HepG2 (cell line): ENCODE measurements around the gene SLC35B2. TPM values are rescaled to one million over a fixed set of nuclear protein-coding genes. Genes with fewer than 3 reads are reported as not detected.

Source experiments
- ATAC-seq: fragments of 200-7000 bp; cut with Tn5 transposase; 3 replicates; pipeline ENCODE4 v1.9.1; 2020; ENCODE audit warnings: mild to moderate bottlenecking, moderate library complexity
- BruUV-seq: library from RNA; stranded (reverse); fragments of 400-500 nt; replicated peaks from 2 replicates; lab custom pipeline; 2021; lab: Mats Ljungman, UMichigan
- CTCF ChIA-PET: fragments of 300-600 bp; formaldehyde crosslinking; extraction: SDS; loops from one replicate; lab custom pipeline; 2021; ENCODE audit warnings: low total read pairs, inconsistent platforms, low intra/inter-chr PET ratio; lab: Yijun Ruan, JAX
- POLR2A ChIA-PET: fragments of 350-600 bp; sonication (Branson Sonifier 250); formaldehyde crosslinking; loops from one replicate; lab custom pipeline; 2020; ENCODE audit warnings: antibody characterized with exemption, inconsistent platforms; lab: Yijun Ruan, JAX
- DNase-seq: peaks from one replicate; pipeline ENCODE4 v3.0.0-alpha.2; 2015; ENCODE audit warnings: low spot score
- FAIRE-seq: peaks from 3 replicates; lab custom pipeline; 2011; peaks lifted over from hg19 to GRCh38; lab: Jason Lieb, UNC
- H2AFZ ChIP-seq: one replicate; pipeline ENCODE4 v1.6.1; 2011; ENCODE audit warnings: low read length, inconsistent platforms
- H3K27ac ChIP-seq: fragments of 300-600 bp; 3 replicates; pipeline ENCODE4 v1.8.0; 2011; ENCODE audit warnings: mixed run types, mild to moderate bottlenecking, mixed read lengths, low read length, inconsistent platforms; ENCODE audit not compliant: insufficient read depth; ENCODE audit errors: extremely low read length
- H3K27me3 ChIP-seq, 2 experiments: fragments of 200-600 bp in 1 of 2; 2 replicates in 1 of 2; 3 replicates in 1 of 2; pipeline versions ENCODE4 v1.6.0 to v1.8.0; 2011; ENCODE audit warnings: low read length in 2 of 2, mild to moderate bottlenecking in 2 of 2, moderate library complexity in 2 of 2, inconsistent platforms in 1 of 2; ENCODE audit not compliant: insufficient read depth in 2 of 2, control insufficient read depth in 1 of 2
- H3K36me3 ChIP-seq, 2 experiments: fragments of 200-600 bp in 1 of 2; replicated peaks in 1 of 2; 2 replicates in 1 of 2; 3 replicates in 1 of 2; pipeline versions ENCODE4 v1.5.1 to v1.8.0; 2011; ENCODE audit warnings: low read length in 2 of 2, inconsistent platforms in 1 of 2; ENCODE audit not compliant: insufficient read depth in 2 of 2, control insufficient read depth in 1 of 2
- H3K4me1 ChIP-seq: 2 replicates; pipeline ENCODE4 v1.5.1; 2012; ENCODE audit warnings: low read length, inconsistent platforms; ENCODE audit not compliant: insufficient read depth
- H3K4me2 ChIP-seq: 2 replicates; pipeline ENCODE4 v1.6.0; 2011; ENCODE audit warnings: low read depth, low read length, inconsistent platforms
- H3K4me3 ChIP-seq, 3 experiments: fragments of 200-600 bp in 1 of 3; sonication (generic), shearing (Covaris generic) in 1 of 3; replicated peaks in 1 of 3; 2 replicates each; pipeline ENCODE4 v1.5.1; 2011 to 2016; ENCODE audit warnings: low read length in 3 of 3, inconsistent platforms in 2 of 3, low read depth in 2 of 3, mild to moderate bottlenecking in 2 of 3, control low read depth in 1 of 3, mixed read lengths in 1 of 3; ENCODE audit not compliant: insufficient read depth in 1 of 3
- H3K79me2 ChIP-seq: one replicate; pipeline ENCODE4 v1.6.1; 2011; ENCODE audit warnings: low read length, inconsistent platforms; ENCODE audit not compliant: insufficient read depth
- H3K9ac ChIP-seq: 2 replicates; pipeline ENCODE4 v1.6.0; 2011; ENCODE audit warnings: mild to moderate bottlenecking, low read depth, low read length, inconsistent platforms; ENCODE audit not compliant: insufficient read depth
- H3K9me3 ChIP-seq: 2 replicates; pipeline ENCODE4 v1.5.1; 2012; ENCODE audit warnings: mild to moderate bottlenecking, low read length
- H4K20me1 ChIP-seq: 2 replicates; pipeline ENCODE4 v1.6.0; 2011; ENCODE audit warnings: inconsistent platforms, mild to moderate bottlenecking, low read length, moderate library complexity; ENCODE audit not compliant: insufficient read depth
- GATAD1 ChIP-seq: IDR thresholded peaks from 2 replicates; pipeline ENCODE4 v1.6.1; 2016; ENCODE audit warnings: missing genetic modification reagents, missing compliant biosample characterization
- GFI1 ChIP-seq: sonication (generic); formaldehyde crosslinking; IDR thresholded peaks from 2 replicates; pipeline ENCODE4 v1.5.0; 2020; ENCODE audit warnings: missing genetic modification reagents, mild to moderate bottlenecking, borderline replicate concordance
- NFE2L1 ChIP-seq: sonication (generic); formaldehyde crosslinking; IDR thresholded peaks from 2 replicates; pipeline ENCODE4 v1.4.0; 2020; ENCODE audit warnings: missing genetic modification reagents, mild to moderate bottlenecking, borderline replicate concordance
- TBL1XR1 ChIP-seq: fragments of 150-350 bp; IDR thresholded peaks from 2 replicates; pipeline ENCODE4 v1.6.1; 2014; ENCODE audit warnings: borderline replicate concordance, low read length; ENCODE audit not compliant: partially characterized antibody
- ZNF121 ChIP-seq: sonication (generic); formaldehyde crosslinking; IDR thresholded peaks from 2 replicates; pipeline ENCODE4 v1.5.0; 2020; ENCODE audit warnings: mild to moderate bottlenecking, missing genetic modification reagents
- ZNF331 ChIP-seq: sonication (generic); formaldehyde crosslinking; IDR thresholded peaks from 2 replicates; pipeline ENCODE4 v1.4.0; 2020; ENCODE audit warnings: missing genetic modification reagents
- ZNF468 ChIP-seq: sonication (generic); formaldehyde crosslinking; IDR thresholded peaks from 2 replicates; pipeline ENCODE4 v1.8.0; 2022; ENCODE audit warnings: mild to moderate bottlenecking, moderate library complexity, missing genetic modification reagents
- WGBS: methylation state at CpG from one replicate; pipeline ENCODE4 v1.1.6; 2017; ENCODE audit warnings: low lambda C conversion rate; 5-methylcytosine and 5-hydroxymethylcytosine counted together
- in situ Hi-C: cut with HindIII; loops from 2 replicates; pipeline ENCODE4 v1.10.0; 2017; ENCODE audit warnings: low pct_unique_long_range_greater_than_20kb; ENCODE audit not compliant: extremely low pct_ligation_motif_present
- intact Hi-C: fragments of 100-400 bp; cut with micrococcal nuclease; formaldehyde crosslinking; loops from one replicate; pipeline ENCODE4 v1.10.0; 2022; ENCODE audit not compliant: unreplicated experiment
- polyA plus RNA-seq, 8 experiments: library from polyadenylated mRNA; depleted of rRNA in 3 of 8; stranded (reverse) in 7 of 8; unstranded in 1 of 8; fragments of >200 nt; fragmentation: Illumina TruSeq in 4 of 8; extraction: Trizol in 4 of 8; gene quantifications; 2 replicates each; pipeline versions ENCODE4 v1.2.1 to v1.2.3, GENCODE V29; 2011 to 2016; ENCODE audit warnings: low read depth in 4 of 8, missing spikeins in 1 of 8, mixed read lengths in 1 of 8; ENCODE audit not compliant: insufficient read depth in 1 of 8
- total RNA-seq, 5 experiments: library from RNA; depleted of rRNA; stranded (reverse); fragments of >200 nt; fragmentation: Illumina TruSeq; extraction: Trizol; gene quantifications; 2 replicates each; pipeline ENCODE4 v1.2.3, GENCODE V29; 2016; ENCODE audit warnings: low read depth in 1 of 5
- TF ChIP-seq, protein P1 (sequence below): sonication (generic); formaldehyde crosslinking; IDR thresholded peaks from 2 replicates; pipeline ENCODE4 v1.4.0; 2020; ENCODE audit warnings: missing genetic modification reagents
- TF ChIP-seq, protein P2 (sequence below): sonication (generic); formaldehyde crosslinking; IDR thresholded peaks from 2 replicates; pipeline ENCODE4; 2020; ENCODE audit warnings: missing genetic modification reagents, mild to moderate bottlenecking, borderline replicate concordance
- TF ChIP-seq, protein P3 (sequence below): sonication (generic); formaldehyde crosslinking; IDR thresholded peaks from 2 replicates; pipeline ENCODE4 v1.8.1; 2023; ENCODE audit warnings: mild to moderate bottlenecking, missing genetic modification reagents, borderline replicate concordance
- TF ChIP-seq, protein P4 (sequence below): sonication (generic); formaldehyde crosslinking; IDR thresholded peaks from 2 replicates; pipeline ENCODE4 v1.5.0; 2020; ENCODE audit warnings: mild to moderate bottlenecking, missing genetic modification reagents, borderline replicate concordance

The SLC35B2 gene
- total and polyA plus RNA-seq, 2 of the 13 experiments (the other 11 are each of a cell fraction or from before 2014, with no cell fraction given) = 61.1 to 148 TPM

DNA sequence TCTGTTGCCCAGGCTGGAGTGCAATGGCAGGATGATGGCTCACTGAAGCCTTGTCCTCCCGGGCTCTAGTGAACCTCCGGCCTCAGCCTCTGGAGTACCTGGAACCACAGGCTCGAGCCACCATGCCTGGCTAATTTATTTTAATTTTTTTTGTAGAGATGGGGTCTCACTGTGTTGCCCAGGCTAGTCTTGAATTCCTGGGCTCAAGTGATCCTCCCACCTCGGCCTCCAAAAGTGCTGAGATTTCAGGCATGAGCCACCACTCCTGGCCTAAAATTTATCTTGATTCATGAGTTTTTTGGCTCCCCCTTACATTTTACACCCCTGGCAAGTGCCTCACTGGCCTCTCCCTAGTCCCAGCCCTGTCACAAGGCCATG is 36.4 kb downstream of the SLC35B2 start:
- in situ Hi-C loops = loop anchor here (5.0 kb wide), 1 partner anchor 49 kb away; no protein-coding TSS in a partner anchor
- Histone ChIP-seq H3K36me3 (no peaks in the 10 kb centered on the region), H3K27me3 (peaks cover 1 to 14% of the 10 kb centered on the region in 2 experiments; a peak in 4 of 5 replicates), H2AFZ (no peak overlapping the region), H3K4me3 (no peak overlapping the region), H3K27ac (no peak overlapping the region), H3K4me2 (peak overlapping the region; percentile 66), H4K20me1 (no peaks in the 10 kb centered on the region), H3K9me3 (no peaks in the 10 kb centered on the region), H3K4me1 (peaks cover 87% of the 10 kb centered on the region), H3K9ac (no peak overlapping the region; the same call in 1 of the 2 replicates), H3K79me2 (peaks cover 16% of the 10 kb centered on the region)
- intact Hi-C loops = loop anchor here (1.0 kb wide), 2 partner anchors 13 to 49 kb away; no protein-coding TSS in a partner anchor
- 79% methylated on average over 4 of the region's 4 CpGs for WGBS
- no TSS peak for BruUV-seq
- DNase-seq = no peak
- ChIA-PET CTCF (interaction anchor here (0.6 to 3.2 kb wide), 3 partner anchors 13 to 37 kb away, joined by 3 to 18 read pairs (median 4); no protein-coding TSS in a partner anchor), POLR2A (interaction anchor here (0.8 to 4.4 kb wide), 6 partner anchors 15 to 98 kb away, joined by 3 to 61 read pairs (median 4); partner anchors contain the start of genes AARS2, HSP90AB1 and SLC35B2)
- no peak for FAIRE-seq
- ATAC-seq = no peak
- TF ChIP-seq TBL1XR1 (no peak), NFE2L1 (CRISPR knock-in tag) (no peak), GFI1 (CRISPR knock-in tag) (no peak), ZNF468 (CRISPR knock-in tag) (0 out of 2 replicates have a peak, but pooled peaks have one; percentile 21), GATAD1 (CRISPR knock-in tag) (0 out of 2 replicates have a peak, but pooled peaks have one; percentile 5), ZNF331 (CRISPR knock-in tag) (0 out of 2 replicates have a peak, but pooled peaks have one; percentile 1), ZNF121 (CRISPR knock-in tag) (peak; percentile 96)
- TF ChIP-seq, protein P1, sequence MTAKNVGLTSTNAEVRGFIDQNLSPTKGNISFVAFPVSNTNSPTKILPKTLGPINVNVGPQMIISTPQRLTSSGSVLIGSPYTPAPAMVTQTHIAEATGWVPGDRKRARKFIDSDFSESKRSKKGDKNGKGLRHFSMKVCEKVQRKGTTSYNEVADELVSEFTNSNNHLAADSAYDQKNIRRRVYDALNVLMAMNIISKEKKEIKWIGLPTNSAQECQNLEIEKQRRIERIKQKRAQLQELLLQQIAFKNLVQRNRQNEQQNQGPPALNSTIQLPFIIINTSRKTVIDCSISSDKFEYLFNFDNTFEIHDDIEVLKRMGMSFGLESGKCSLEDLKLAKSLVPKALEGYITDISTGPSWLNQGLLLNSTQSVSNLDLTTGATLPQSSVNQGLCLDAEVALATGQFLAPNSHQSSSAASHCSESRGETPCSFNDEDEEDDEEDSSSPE (CRISPR knock-in tag) = no peak
- TF ChIP-seq, protein P2, sequence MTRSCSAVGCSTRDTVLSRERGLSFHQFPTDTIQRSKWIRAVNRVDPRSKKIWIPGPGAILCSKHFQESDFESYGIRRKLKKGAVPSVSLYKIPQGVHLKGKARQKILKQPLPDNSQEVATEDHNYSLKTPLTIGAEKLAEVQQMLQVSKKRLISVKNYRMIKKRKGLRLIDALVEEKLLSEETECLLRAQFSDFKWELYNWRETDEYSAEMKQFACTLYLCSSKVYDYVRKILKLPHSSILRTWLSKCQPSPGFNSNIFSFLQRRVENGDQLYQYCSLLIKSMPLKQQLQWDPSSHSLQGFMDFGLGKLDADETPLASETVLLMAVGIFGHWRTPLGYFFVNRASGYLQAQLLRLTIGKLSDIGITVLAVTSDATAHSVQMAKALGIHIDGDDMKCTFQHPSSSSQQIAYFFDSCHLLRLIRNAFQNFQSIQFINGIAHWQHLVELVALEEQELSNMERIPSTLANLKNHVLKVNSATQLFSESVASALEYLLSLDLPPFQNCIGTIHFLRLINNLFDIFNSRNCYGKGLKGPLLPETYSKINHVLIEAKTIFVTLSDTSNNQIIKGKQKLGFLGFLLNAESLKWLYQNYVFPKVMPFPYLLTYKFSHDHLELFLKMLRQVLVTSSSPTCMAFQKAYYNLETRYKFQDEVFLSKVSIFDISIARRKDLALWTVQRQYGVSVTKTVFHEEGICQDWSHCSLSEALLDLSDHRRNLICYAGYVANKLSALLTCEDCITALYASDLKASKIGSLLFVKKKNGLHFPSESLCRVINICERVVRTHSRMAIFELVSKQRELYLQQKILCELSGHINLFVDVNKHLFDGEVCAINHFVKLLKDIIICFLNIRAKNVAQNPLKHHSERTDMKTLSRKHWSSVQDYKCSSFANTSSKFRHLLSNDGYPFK = 0 out of 2 replicates have a peak, but pooled peaks have one; percentile 2
- TF ChIP-seq, protein P3, sequence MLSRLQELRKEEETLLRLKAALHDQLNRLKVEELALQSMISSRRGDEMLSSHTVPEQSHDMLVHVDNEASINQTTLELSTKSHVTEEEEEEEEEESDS (CRISPR knock-in tag) = no peak
- TF ChIP-seq, protein P4, sequence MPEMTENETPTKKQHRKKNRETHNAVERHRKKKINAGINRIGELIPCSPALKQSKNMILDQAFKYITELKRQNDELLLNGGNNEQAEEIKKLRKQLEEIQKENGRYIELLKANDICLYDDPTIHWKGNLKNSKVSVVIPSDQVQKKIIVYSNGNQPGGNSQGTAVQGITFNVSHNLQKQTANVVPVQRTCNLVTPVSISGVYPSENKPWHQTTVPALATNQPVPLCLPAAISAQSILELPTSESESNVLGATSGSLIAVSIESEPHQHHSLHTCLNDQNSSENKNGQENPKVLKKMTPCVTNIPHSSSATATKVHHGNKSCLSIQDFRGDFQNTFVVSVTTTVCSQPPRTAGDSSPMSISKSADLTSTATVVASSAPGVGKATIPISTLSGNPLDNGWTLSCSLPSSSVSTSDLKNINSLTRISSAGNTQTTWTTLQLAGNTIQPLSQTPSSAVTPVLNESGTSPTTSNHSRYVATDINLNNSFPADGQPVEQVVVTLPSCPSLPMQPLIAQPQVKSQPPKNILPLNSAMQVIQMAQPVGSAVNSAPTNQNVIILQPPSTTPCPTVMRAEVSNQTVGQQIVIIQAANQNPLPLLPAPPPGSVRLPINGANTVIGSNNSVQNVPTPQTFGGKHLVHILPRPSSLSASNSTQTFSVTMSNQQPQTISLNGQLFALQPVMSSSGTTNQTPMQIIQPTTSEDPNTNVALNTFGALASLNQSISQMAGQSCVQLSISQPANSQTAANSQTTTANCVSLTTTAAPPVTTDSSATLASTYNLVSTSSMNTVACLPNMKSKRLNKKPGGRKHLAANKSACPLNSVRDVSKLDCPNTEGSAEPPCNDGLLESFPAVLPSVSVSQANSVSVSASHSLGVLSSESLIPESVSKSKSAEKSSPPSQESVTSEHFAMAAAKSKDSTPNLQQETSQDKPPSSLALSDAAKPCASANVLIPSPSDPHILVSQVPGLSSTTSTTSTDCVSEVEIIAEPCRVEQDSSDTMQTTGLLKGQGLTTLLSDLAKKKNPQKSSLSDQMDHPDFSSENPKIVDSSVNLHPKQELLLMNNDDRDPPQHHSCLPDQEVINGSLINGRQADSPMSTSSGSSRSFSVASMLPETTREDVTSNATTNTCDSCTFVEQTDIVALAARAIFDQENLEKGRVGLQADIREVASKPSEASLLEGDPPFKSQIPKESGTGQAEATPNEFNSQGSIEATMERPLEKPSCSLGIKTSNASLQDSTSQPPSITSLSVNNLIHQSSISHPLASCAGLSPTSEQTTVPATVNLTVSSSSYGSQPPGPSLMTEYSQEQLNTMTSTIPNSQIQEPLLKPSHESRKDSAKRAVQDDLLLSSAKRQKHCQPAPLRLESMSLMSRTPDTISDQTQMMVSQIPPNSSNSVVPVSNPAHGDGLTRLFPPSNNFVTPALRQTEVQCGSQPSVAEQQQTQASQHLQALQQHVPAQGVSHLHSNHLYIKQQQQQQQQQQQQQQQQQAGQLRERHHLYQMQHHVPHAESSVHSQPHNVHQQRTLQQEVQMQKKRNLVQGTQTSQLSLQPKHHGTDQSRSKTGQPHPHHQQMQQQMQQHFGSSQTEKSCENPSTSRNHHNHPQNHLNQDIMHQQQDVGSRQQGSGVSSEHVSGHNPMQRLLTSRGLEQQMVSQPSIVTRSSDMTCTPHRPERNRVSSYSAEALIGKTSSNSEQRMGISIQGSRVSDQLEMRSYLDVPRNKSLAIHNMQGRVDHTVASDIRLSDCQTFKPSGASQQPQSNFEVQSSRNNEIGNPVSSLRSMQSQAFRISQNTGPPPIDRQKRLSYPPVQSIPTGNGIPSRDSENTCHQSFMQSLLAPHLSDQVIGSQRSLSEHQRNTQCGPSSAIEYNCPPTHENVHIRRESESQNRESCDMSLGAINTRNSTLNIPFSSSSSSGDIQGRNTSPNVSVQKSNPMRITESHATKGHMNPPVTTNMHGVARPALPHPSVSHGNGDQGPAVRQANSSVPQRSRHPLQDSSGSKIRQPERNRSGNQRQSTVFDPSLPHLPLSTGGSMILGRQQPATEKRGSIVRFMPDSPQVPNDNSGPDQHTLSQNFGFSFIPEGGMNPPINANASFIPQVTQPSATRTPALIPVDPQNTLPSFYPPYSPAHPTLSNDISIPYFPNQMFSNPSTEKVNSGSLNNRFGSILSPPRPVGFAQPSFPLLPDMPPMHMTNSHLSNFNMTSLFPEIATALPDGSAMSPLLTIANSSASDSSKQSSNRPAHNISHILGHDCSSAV (CRISPR knock-in tag) = no peak
